ENCODE results near the gene CD68.

Gene CD68

GRCh38 chr17:7586673-7587419, 7.4 kb downstream of the CD68 start:
- no peak overlapping the region for H3K23ac ChIP-seq (ENCODE audit: low read length)
- WGBS (ENCODE audit: extremely low coverage, insufficient coverage, insufficient read length), result no CpG with 5 or more reads among the region's 9 CpGs
- H2AFZ ChIP-seq (ENCODE audit: insufficient read depth, low read length, poor library complexity), result no peak overlapping the region
- no peak overlapping the region for H3K14ac ChIP-seq (ENCODE audit: low read length)
- peaks cover 3% of the 10 kb centered on the region for H3K9me3 ChIP-seq (ENCODE audit: insufficient read depth, low read depth, low read length)
- no peak overlapping the region for H3K18ac ChIP-seq (ENCODE audit: low read length)
- peaks cover 12% of the 10 kb centered on the region for H3K79me2 ChIP-seq (ENCODE audit: control insufficient read depth, insufficient read depth, low read length, poor library complexity)
- H4K91ac ChIP-seq (ENCODE audit: low read depth, low read length), result no peak overlapping the region
- no peak overlapping the region for H3K27ac ChIP-seq (ENCODE audit: low read depth, low read length)
- H3K27me3 ChIP-seq (ENCODE audit: insufficient read depth, low read length), result no peaks in the 10 kb centered on the region
- H2AK5ac ChIP-seq (ENCODE audit: low read length), result no peak overlapping the region
- no peak overlapping the region for H4K12ac ChIP-seq (ENCODE audit: low read depth, low read length)
- no peak overlapping the region for H2BK12ac ChIP-seq (ENCODE audit: low read length)
- peaks cover 23% of the 10 kb centered on the region for H3K79me1 ChIP-seq (ENCODE audit: low read length)
- H3K4me1 ChIP-seq (ENCODE audit: control insufficient read depth in 1 of 2, insufficient read depth in 2 of 2, low read length in 2 of 2), result peaks cover 41 to 43% of the 10 kb centered on the region in 2 experiments
- H3K9ac ChIP-seq (ENCODE audit: low read length), result no peak overlapping the region
- H3K4ac ChIP-seq (ENCODE audit: low read depth, low read length), result no peak overlapping the region
- no peak overlapping the region for H3K4me2 ChIP-seq (ENCODE audit: low read length)
- no peak overlapping the region for H2BK5ac ChIP-seq (ENCODE audit: low read depth, low read length, poor library complexity)
- DNase-seq, result peak in 1 of 2 donors; percentile 52
- H3K36me3 ChIP-seq (ENCODE audit: control insufficient read depth in 1 of 2, insufficient read depth in 2 of 2, low read length in 2 of 2), result peaks cover 32 to 36% of the 10 kb centered on the region in 2 experiments
- H4K8ac ChIP-seq (ENCODE audit: low read depth, low read length), result no peak overlapping the region
- no peak overlapping the region for H3K4me3 ChIP-seq (ENCODE audit: low read depth, low read length)
- H2BK120ac ChIP-seq (ENCODE audit: insufficient read depth, low read length, poor library complexity), result no peak overlapping the region

- Histone ChIP-seq H3K4ac (ENCODE audit: low read depth, low read length) (no peak overlapping the region), H3K4me2 (ENCODE audit: low read length) (peak overlapping the region; percentile 31), H3K9ac (ENCODE audit: low read length) (no peak overlapping the region), H3K23ac (ENCODE audit: low read length) (no peak overlapping the region), H3K79me1 (ENCODE audit: low read length) (peaks cover 23% of the 10 kb centered on the region), H4K91ac (ENCODE audit: low read depth, low read length) (no peak overlapping the region), H3K79me2 (ENCODE audit: control insufficient read depth, insufficient read depth, low read length, poor library complexity) (peaks cover 12% of the 10 kb centered on the region), H3K18ac (ENCODE audit: low read length) (no peak overlapping the region), H3K36me3 (ENCODE audit: control insufficient read depth in 1 of 2, insufficient read depth in 2 of 2, low read length in 2 of 2) (peaks cover 38 to 43% of the 10 kb centered on the region in 2 experiments), H2BK5ac (ENCODE audit: low read depth, low read length, poor library complexity) (no peak overlapping the region), H4K8ac (ENCODE audit: low read depth, low read length) (no peak overlapping the region), H2BK120ac (ENCODE audit: insufficient read depth, low read length, poor library complexity) (no peak overlapping the region), H3K9me3 (ENCODE audit: insufficient read depth, low read depth, low read length) (peaks cover 3% of the 10 kb centered on the region), H4K12ac (ENCODE audit: low read depth, low read length) (no peak overlapping the region), H2AK5ac (ENCODE audit: low read length) (no peak overlapping the region), H3K14ac (ENCODE audit: low read length) (no peak overlapping the region), H3K4me3 (ENCODE audit: low read depth, low read length) (no peak overlapping the region), H3K27me3 (ENCODE audit: insufficient read depth, low read length) (no peaks in the 10 kb centered on the region), H3K4me1 (ENCODE audit: control insufficient read depth in 1 of 2, insufficient read depth in 2 of 2, low read length in 2 of 2) (peaks cover 41 to 43% of the 10 kb centered on the region in 2 experiments), H3K27ac (ENCODE audit: low read depth, low read length) (peak overlapping the region; percentile 10), H2AFZ (ENCODE audit: insufficient read depth, low read length, poor library complexity) (no peak overlapping the region), H2BK12ac (ENCODE audit: low read length) (no peak overlapping the region)
- WGBS (ENCODE audit: extremely low coverage, insufficient coverage, insufficient read length), result no CpG with 5 or more reads among the region's 12 CpGs
- no peak for DNase-seq
These were observed 8.1 kb downstream of the CD68 start for GRCh38 chr17:7587420-7588151.

- Histone ChIP-seq H3K14ac (ENCODE audit: low read length) (peak overlapping the region; percentile 38), H4K12ac (ENCODE audit: low read depth, low read length) (peak overlapping the region; percentile 27), H2BK5ac (ENCODE audit: low read depth, low read length, poor library complexity) (peak overlapping the region; percentile 38), H3K4me3 (ENCODE audit: low read depth, low read length) (peak overlapping the region; percentile 38), H3K23ac (ENCODE audit: low read length) (no peak overlapping the region), H4K91ac (ENCODE audit: low read depth, low read length) (peak overlapping the region; percentile 65), H3K36me3 (ENCODE audit: control insufficient read depth in 1 of 2, insufficient read depth in 2 of 2, low read length in 2 of 2) (peaks cover 47 to 54% of the 10 kb centered on the region in 2 experiments), H3K18ac (ENCODE audit: low read length) (peak overlapping the region; percentile 77), H3K9me3 (ENCODE audit: insufficient read depth, low read depth, low read length) (peaks cover 4% of the 10 kb centered on the region), H3K79me2 (ENCODE audit: control insufficient read depth, insufficient read depth, low read length, poor library complexity) (peaks cover 8% of the 10 kb centered on the region), H3K4ac (ENCODE audit: low read depth, low read length) (peak overlapping the region; percentile 9), H3K79me1 (ENCODE audit: low read length) (peaks cover 15% of the 10 kb centered on the region), H4K8ac (ENCODE audit: low read depth, low read length) (peak overlapping the region; percentile 54), H2AFZ (ENCODE audit: insufficient read depth, low read length, poor library complexity) (peak overlapping the region; percentile 50), H3K27me3 (ENCODE audit: insufficient read depth, low read length) (no peaks in the 10 kb centered on the region), H2BK12ac (ENCODE audit: low read length) (peak overlapping the region; percentile 61), H2AK5ac (ENCODE audit: low read length) (peak overlapping the region; percentile 32), H3K9ac (ENCODE audit: low read length) (peak overlapping the region; percentile 11), H3K27ac (ENCODE audit: low read depth, low read length) (no peak overlapping the region), H2BK120ac (ENCODE audit: insufficient read depth, low read length, poor library complexity) (no peak overlapping the region), H3K4me2 (ENCODE audit: low read length) (peak overlapping the region; percentile 85), H3K4me1 (ENCODE audit: control insufficient read depth in 1 of 2, insufficient read depth in 2 of 2, low read length in 2 of 2) (peaks cover 35 to 36% of the 10 kb centered on the region in 2 experiments)
- no peak for DNase-seq
- WGBS (ENCODE audit: extremely low coverage, insufficient coverage, insufficient read length), result no CpG with 5 or more reads among the region's 30 CpGs
These were observed 9.2 kb downstream of the CD68 start for GRCh38 chr17:7588553-7589203.

- Histone ChIP-seq H3K9me3 (ENCODE audit: insufficient read depth, low read depth, low read length) (peaks cover 4% of the 10 kb centered on the region), H3K27me3 (ENCODE audit: insufficient read depth, low read length) (no peaks in the 10 kb centered on the region), H2AFZ (ENCODE audit: insufficient read depth, low read length, poor library complexity) (peak overlapping the region; percentile 50), H3K79me2 (ENCODE audit: control insufficient read depth, insufficient read depth, low read length, poor library complexity) (peaks cover 6% of the 10 kb centered on the region), H4K8ac (ENCODE audit: low read depth, low read length) (peak overlapping the region; percentile 57), H3K18ac (ENCODE audit: low read length) (peak overlapping the region; percentile 77), H3K36me3 (ENCODE audit: control insufficient read depth in 1 of 2, insufficient read depth in 2 of 2, low read length in 2 of 2) (peaks cover 49 to 59% of the 10 kb centered on the region in 2 experiments), H2BK5ac (ENCODE audit: low read depth, low read length, poor library complexity) (peak overlapping the region; percentile 42), H3K79me1 (ENCODE audit: low read length) (peaks cover 10% of the 10 kb centered on the region), H4K12ac (ENCODE audit: low read depth, low read length) (no peak overlapping the region), H3K4ac (ENCODE audit: low read depth, low read length) (peak overlapping the region; percentile 24), H3K4me3 (ENCODE audit: low read depth, low read length) (peak overlapping the region; percentile 68), H3K14ac (ENCODE audit: low read length) (peak overlapping the region; percentile 55), H3K23ac (ENCODE audit: low read length) (no peak overlapping the region), H3K27ac (ENCODE audit: low read depth, low read length) (peak overlapping the region; percentile 81), H3K9ac (ENCODE audit: low read length) (peak overlapping the region; percentile 80), H3K4me2 (ENCODE audit: low read length) (peak overlapping the region; percentile 85), H2BK120ac (ENCODE audit: insufficient read depth, low read length, poor library complexity) (peak overlapping the region; percentile 75), H3K4me1 (ENCODE audit: control insufficient read depth in 1 of 2, insufficient read depth in 2 of 2, low read length in 2 of 2) (peaks cover 33 to 34% of the 10 kb centered on the region in 2 experiments), H2AK5ac (ENCODE audit: low read length) (peak overlapping the region; percentile 86), H4K91ac (ENCODE audit: low read depth, low read length) (peak overlapping the region; percentile 65), H2BK12ac (ENCODE audit: low read length) (peak overlapping the region; percentile 41)
- DNase-seq, result peak; percentile 72 to 85
- WGBS (ENCODE audit: extremely low coverage, insufficient coverage, insufficient read length), result no CpG with 5 or more reads among the region's 56 CpGs
These were observed 9.9 kb downstream of the CD68 start for GRCh38 chr17:7589204-7589868.
